ENCODE measurements around the gene KIFC3.
"Not testable (repeated sequence)": the region's sequence is repeated elsewhere in the genome, so short reads cannot be mapped to it uniquely, and the experiment has no call there.

Gene KIFC3

GRCh38 chr16:57805176-57805575 is 2.9 kb upstream of the KIFC3 start:
- no peak for DNase-seq

- peak in 1 of 51 donors; percentile 53 for DNase-seq
Measured at GRCh38 chr16:57804111-57804837, 2.0 kb upstream of the KIFC3 start.

- DNase-seq, result peak in 46 of 51 donors; percentile 33 to 93 (median 70)
Measured at GRCh38 chr16:57803134-57803990, 1.1 kb upstream of the KIFC3 start.

GRCh38 chr16:57801809-57802340 is 416 bp downstream of the KIFC3 start:
- peak in 9 of 51 donors; percentile 24 to 67 (median 47) for DNase-seq

- peak in 1 of 51 donors; percentile 53 for DNase-seq
Measured at GRCh38 chr16:57801098-57801808, 1.0 kb downstream of the KIFC3 start.

- DNase-seq, result peak in 1 of 51 donors; percentile 4
Measured at GRCh38 chr16:57800200-57801097, 1.8 kb downstream of the KIFC3 start.

- peak in 2 of 51 donors; percentile 19 to 24 for DNase-seq
Measured at GRCh38 chr16:57799600-57800199, 2.6 kb downstream of the KIFC3 start.

GRCh38 chr16:57798953-57799599 is 3.2 kb downstream of the KIFC3 start:
- no peak for DNase-seq

- DNase-seq, result no peak
Measured at GRCh38 chr16:57798267-57798810, 4.0 kb downstream of the KIFC3 start.

- peak in 1 of 51 donors; percentile 36 for DNase-seq
Measured at GRCh38 chr16:57797526-57798266, 4.6 kb downstream of the KIFC3 start.

- no peak for DNase-seq
Measured at GRCh38 chr16:57797216-57797525, 5.1 kb downstream of the KIFC3 start.

GRCh38 chr16:57796014-57796413 is 6.3 kb downstream of the KIFC3 start:
- DNase-seq, result not testable (repeated sequence)

- peak in 10 of 51 donors; percentile 16 to 58 (median 30) for DNase-seq
Measured at GRCh38 chr16:57795431-57795878, 6.8 kb downstream of the KIFC3 start.

- DNase-seq, result no peak
Measured at GRCh38 chr16:57794849-57795430, 7.4 kb downstream of the KIFC3 start.

- DNase-seq, result no peak
Measured at GRCh38 chr16:57791893-57792461, 10.3 kb downstream of the KIFC3 start.

GRCh38 chr16:57791195-57791892 is 10.9 kb downstream of the KIFC3 start:
- DNase-seq, result no peak

GRCh38 chr16:57788951-57789350 is 13.3 kb downstream of the KIFC3 start:
- no peak for DNase-seq

Measured in hypothalamus (tissue), 51 donors.